GM12873 (cell line): ENCODE data around the gene ACCS.
A peak's percentile ranks its signal among the peaks of the same experiment; 100 is the strongest.

Source experiments
- TF ChIP-seq, protein P1 (sequence below): IDR thresholded peaks from 2 replicates; pipeline ENCODE4 v1.5.1; 2012; ENCODE audit warnings: low read depth, mild to moderate bottlenecking, moderate library complexity, low read length, control low read depth; ENCODE audit not compliant: insufficient read depth; ENCODE audit errors: missing control alignments

Gene ACCS

GRCh38 chr11:44104481-44105294, 38.6 kb downstream of the ACCS start:
- TF ChIP-seq, protein P1, sequence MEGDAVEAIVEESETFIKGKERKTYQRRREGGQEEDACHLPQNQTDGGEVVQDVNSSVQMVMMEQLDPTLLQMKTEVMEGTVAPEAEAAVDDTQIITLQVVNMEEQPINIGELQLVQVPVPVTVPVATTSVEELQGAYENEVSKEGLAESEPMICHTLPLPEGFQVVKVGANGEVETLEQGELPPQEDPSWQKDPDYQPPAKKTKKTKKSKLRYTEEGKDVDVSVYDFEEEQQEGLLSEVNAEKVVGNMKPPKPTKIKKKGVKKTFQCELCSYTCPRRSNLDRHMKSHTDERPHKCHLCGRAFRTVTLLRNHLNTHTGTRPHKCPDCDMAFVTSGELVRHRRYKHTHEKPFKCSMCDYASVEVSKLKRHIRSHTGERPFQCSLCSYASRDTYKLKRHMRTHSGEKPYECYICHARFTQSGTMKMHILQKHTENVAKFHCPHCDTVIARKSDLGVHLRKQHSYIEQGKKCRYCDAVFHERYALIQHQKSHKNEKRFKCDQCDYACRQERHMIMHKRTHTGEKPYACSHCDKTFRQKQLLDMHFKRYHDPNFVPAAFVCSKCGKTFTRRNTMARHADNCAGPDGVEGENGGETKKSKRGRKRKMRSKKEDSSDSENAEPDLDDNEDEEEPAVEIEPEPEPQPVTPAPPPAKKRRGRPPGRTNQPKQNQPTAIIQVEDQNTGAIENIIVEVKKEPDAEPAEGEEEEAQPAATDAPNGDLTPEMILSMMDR = no peak

DNA sequence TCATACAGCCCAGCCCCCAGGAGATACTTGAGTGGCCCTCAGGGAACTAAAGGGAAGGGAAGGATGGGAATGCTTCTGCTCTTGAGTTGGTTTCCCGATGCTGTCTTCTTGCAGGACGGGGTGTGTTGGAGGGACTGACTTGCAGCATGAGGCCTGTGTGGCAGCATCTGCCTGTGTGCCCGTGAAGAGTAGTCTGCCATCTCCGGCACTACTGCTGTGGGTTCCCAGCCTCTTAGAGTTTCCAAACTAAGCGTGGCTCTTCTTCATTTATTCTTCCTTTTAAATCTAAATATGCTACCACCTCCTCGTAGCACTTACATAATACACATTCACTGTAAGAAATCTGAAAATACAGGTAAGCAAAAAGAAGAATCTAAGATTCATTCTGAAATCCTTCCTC, 42.2 kb downstream of the ACCS start:
- TF ChIP-seq, protein P1 = no peak

GRCh38 chr11:44110231-44110679, 44.2 kb downstream of the ACCS start:
- TF ChIP-seq, protein P1 = peak; percentile 83

- TF ChIP-seq, protein P1 = no peak
These were observed 46.2 kb downstream of the ACCS start for GRCh38 chr11:44112091-44112821.

DNA sequence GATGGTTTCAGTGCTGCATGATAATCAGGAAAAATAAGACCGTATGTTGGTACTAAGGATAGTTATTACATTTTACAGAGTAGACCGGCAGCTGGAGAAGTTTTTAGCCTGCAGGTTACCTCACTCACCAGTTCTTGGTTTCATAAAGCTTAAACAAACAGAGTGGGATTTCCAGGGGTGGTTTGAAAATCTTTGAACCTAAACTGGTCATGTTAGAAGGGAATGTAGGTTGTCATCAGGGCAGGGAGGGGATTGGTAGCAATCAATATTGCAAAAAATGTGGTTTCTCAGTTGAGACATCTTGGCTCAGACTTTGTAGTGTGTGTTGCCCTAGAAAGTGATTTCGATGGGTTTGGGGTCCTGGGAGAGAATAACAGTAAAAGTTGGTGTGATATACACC, 46.9 kb downstream of the ACCS start:
- TF ChIP-seq, protein P1 = no peak

DNA sequence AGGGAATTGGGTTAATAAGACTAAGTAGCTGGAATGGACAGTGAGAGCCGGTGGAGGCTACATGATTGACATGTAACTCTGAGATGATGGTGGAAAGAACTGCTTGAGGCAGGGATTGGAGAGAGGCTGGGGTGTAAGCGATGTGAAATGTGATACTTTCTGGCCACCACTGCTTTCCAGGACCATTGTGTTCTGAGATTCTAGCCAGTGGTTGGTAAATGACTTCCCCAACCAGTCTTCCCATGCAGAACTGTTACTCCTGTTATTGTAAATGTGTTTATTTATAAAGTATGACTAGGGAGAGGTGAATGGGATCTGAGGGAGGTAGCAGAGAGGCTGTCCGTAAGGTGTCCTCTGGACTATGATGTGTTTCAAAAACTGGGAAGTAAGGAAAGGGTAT, 47.5 kb downstream of the ACCS start:
- TF ChIP-seq, protein P1 = no peak

- TF ChIP-seq, protein P1 = no peak
These were observed 50.3 kb downstream of the ACCS start for GRCh38 chr11:44116234-44116830.
